ENCODE data around the gene PSMD3. TPM values are rescaled to one million over a fixed set of nuclear protein-coding genes. Genes with fewer than 3 reads are reported as not detected.
A peak's percentile ranks its signal among the peaks of the same experiment; 100 is the strongest.
"Not testable (repeated sequence)": the region's sequence is repeated elsewhere in the genome, so short reads cannot be mapped to it uniquely, and the experiment has no call there.

Gene PSMD3
- 107 TPM for polyA plus RNA-seq (2013, experiment 1 of 2; ENCODE audit: insufficient read length)
- polyA plus RNA-seq (2013, experiment 2 of 2; ENCODE audit: insufficient read length), result 107 TPM

GRCh38 chr17:39980351-39981206 is at the start of gene PSMD3:
TSS of gene PSMD3 (plus strand) at chr17:39980807. CDS start at chr17:39980971, 164 bp downstream.
- DNase-seq, result peak; percentile 100

GRCh38 chr17:39933912-39934311 is 46.7 kb upstream of the PSMD3 start:
- no peak for DNase-seq

GRCh38 chr17:39934324-39934723 is 46.3 kb upstream of the PSMD3 start:
- no peak for DNase-seq

GRCh38 chr17:39935909-39936308 is 44.7 kb upstream of the PSMD3 start:
- DNase-seq, result no peak

GRCh38 chr17:39937447-39937846 is 43.2 kb upstream of the PSMD3 start:
- DNase-seq, result no peak

GRCh38 chr17:39938140-39938869 is 42.3 kb upstream of the PSMD3 start:
- DNase-seq, result no peak

GRCh38 chr17:39939106-39939505 is 41.5 kb upstream of the PSMD3 start:
- DNase-seq, result no peak

GRCh38 chr17:39939588-39940419 is 40.8 kb upstream of the PSMD3 start:
- DNase-seq, result peak; percentile 79

- DNase-seq, result no peak
Observed at GRCh38 chr17:39943702-39944392, 36.8 kb upstream of the PSMD3 start.

- DNase-seq, result no peak
Observed at GRCh38 chr17:39944393-39944711, 36.3 kb upstream of the PSMD3 start.

- no peak for DNase-seq
Observed at GRCh38 chr17:39946551-39947330, 33.9 kb upstream of the PSMD3 start.

- not testable (repeated sequence) for DNase-seq
Observed at GRCh38 chr17:39948489-39948828, 32.1 kb upstream of the PSMD3 start.

GRCh38 chr17:39949028-39949427 is 31.6 kb upstream of the PSMD3 start:
- no peak for DNase-seq

- DNase-seq, result peak; percentile 33
Observed at GRCh38 chr17:39950871-39951348, 29.7 kb upstream of the PSMD3 start.

- no peak for DNase-seq
Observed at GRCh38 chr17:39951924-39952679, 28.5 kb upstream of the PSMD3 start.

- DNase-seq, result peak; percentile 95
Observed at GRCh38 chr17:39952680-39953470, 27.7 kb upstream of the PSMD3 start.

GRCh38 chr17:39953471-39953888 is 27.1 kb upstream of the PSMD3 start:
- DNase-seq, result no peak

GRCh38 chr17:39954876-39955275 is 25.7 kb upstream of the PSMD3 start:
- no peak for DNase-seq

GRCh38 chr17:39955726-39956225 is 24.8 kb upstream of the PSMD3 start:
- DNase-seq, result no peak
